ENCODE data around the gene FPR2.
"Not testable (repeated sequence)": the region's sequence is repeated elsewhere in the genome, so short reads cannot be mapped to it uniquely, and the experiment has no call there.

Gene FPR2

GRCh38 chr19:51784922-51785690, 24.1 kb downstream of the FPR2 start:
- no peak for DNase-seq

GRCh38 chr19:51786646-51787494, 25.9 kb downstream of the FPR2 start:
- no peak for DNase-seq

- no peak for DNase-seq
Measured at GRCh38 chr19:51788029-51788428, 27.0 kb downstream of the FPR2 start.

DNA sequence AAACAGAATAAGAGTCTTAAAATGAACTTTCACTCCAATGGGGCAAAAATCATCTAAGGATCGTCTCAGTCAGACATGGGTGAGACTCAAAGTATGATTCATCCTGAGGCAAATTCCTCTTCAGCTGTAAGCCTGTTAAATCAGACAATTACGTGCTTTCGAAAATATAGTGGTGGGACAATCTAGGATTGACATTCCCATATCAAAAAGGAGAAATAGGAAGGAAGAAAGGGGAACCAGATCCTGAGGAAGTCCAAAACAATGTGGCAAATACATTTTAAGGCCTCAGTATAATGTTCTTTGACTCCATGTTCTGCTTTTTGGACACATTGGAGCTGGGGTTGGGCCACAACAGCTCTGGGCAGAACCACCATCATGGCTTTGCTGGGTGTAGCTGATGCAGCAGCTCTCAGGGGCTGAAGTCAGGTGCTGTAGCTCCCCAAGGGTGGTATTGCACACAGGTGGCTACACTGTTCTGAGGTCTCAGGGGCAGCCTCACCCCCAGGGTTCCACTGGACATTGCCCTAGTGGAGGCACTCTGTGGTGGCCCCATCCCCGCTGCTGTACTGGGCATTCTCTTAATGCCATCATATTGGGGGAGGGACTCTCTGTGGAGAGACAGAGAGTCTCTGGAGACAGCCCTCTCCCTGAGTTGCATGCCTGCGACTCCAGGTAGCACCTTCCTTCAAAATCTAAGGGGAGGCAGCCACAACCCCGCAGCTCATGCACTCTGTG, 28.2 kb downstream of the FPR2 start:
- DNase-seq, result no peak

DNA sequence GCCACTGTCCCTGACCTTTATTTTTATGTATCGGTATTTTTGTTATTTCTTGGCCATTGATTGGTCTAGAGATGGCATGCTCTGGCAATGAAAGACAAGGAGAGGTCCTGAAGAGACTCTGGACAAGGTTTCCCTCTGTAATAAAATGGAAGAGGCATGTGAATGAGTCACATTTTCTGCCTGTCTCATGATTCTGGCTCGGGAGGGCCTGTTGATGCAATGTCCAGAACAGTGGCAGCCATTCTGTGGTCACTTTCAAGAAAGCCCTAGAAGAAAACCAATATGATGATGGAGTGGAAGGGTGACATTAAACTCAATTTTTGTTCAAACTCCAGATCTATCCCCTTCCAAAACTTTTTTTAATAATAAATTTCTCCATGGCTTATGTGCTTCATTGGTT, 32.0 kb downstream of the FPR2 start:
- DNase-seq, result no peak

DNA sequence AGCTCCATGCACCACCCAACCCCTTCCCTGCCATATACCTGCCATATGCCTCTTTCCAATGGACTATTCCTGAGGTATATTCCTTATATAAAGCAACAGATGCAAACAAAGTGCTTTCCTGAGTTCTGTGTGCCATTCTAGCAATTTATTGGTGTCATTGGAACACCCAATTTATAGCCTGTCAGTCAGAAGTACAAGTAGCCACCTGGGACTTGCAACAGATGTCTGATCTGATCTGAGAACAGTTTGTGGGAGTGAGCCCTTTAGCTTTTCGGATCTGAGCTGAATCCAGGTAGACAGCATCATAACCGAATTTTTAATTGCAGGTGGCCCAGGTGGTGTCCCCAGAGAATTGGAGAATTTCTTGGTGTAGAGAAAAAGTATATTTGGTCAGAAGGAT, 33.0 kb downstream of the FPR2 start:
- no peak for DNase-seq

DNA sequence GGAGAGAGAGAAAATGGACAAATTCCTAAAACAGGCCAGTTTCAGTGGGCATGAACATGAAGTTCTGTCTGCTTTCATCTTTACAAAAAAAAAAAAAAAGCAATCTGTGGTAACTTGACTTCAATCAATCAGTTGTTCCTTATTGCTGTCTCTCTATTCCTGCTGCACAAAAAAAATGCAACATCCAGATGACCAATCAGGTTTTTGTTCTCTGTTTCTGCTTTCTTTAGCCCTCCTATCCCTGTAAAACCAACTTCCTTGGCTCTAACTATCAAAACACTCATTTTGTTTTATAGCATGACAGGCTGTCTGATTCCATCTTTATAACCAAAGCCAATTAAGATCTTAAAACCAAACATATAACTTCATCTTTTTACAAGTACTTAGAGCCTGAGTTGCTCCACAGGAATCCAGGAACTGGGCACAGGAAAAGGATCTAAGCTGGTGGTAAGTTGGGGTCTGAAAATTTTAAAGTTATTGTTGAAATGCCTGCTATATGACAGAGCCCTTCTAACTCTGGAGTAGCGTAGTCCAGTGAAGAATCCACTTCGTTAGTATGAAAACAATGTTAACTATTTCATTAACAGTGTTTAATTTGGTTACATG, 34.0 kb downstream of the FPR2 start, which contains the start of gene FPR3:
Gene FPR3, plus strand, starts transcription at position 273 of the 606 bp plus-strand sequence. CDS start 28,592 bp downstream, outside the sequence.
- DNase-seq, result no peak

- DNase-seq, result no peak
Measured at GRCh38 chr19:51796195-51796679, 35.3 kb downstream of the FPR2 start.

- DNase-seq, result no peak
Measured at GRCh38 chr19:51797480-51797879, 36.5 kb downstream of the FPR2 start.

DNA sequence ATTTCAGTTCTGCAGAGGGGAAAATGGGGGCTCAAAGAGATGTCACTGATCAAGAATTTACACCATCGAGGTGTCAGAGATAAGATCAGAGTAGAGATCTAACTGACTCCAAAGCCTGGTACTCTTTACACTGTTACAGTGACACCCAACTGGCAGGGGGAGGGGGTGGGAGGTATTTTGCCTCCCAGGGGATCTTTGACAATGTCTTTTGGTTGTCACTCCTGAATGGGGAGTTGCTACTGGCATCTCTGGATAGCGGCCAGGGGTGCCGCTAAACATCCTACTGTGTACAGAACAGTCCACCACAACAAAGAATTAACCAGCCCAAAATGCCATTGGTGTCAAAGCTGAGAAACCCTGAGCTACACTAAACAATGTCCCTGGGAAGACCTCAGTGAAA, 37.1 kb downstream of the FPR2 start:
- DNase-seq, result no peak

GRCh38 chr19:51799034-51799773, 38.2 kb downstream of the FPR2 start:
- DNase-seq, result no peak

DNA sequence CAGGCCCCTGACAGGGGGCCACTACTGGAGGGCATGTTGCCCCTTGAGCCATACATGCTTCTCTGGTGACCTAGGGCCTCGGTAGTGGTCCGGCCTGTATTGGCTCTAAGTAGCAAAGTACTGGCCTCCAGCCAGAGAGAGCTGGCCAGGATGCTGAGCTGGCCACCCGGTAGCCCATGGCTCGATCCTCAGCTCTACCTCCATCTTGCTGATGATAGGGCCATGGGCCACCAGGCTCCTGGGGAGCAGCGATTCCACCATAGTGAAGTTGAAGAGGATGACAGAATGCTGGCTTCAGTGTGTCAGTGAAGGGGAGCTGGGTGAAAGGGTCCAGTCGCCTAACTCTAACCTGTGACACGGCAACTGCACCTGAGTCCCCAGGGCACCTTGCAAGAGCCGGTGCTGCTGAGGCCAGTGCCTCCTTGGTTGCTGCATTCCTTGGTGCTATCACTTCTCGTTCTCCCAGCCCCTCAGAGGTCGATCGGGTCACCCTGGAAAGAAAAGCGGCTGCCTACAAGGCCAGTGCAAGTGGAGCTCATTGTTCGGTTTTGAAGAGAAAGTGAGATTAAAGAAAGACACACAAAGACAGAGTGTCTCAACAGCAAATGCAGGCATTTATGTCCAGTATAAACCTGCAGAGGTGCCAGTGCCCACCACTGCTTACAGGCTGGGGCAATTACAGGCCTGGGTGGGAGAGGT, 38.9 kb downstream of the FPR2 start:
- DNase-seq, result no peak

- no peak for DNase-seq
Measured at GRCh38 chr19:51800473-51801244, 39.7 kb downstream of the FPR2 start.

DNA sequence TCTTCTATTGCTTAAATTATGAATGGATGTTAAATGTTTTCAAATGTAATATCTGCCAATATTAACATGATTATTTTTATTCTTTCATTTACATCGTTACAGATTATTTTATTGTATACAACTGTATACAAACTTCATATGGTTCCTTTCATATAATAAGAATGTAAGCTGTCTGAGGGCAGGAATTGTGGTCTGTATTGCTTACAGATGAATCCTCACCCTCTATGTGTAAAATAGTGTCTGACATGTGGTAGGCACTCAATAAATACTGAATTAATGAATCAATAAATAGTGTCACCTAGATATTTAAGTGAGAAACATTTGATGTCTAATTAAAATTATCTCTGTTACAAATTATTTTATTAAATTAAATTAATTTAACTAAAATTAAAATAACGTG, 41.8 kb downstream of the FPR2 start:
- DNase-seq, result no peak

GRCh38 chr19:51803519-51803918, 42.5 kb downstream of the FPR2 start:
- no peak for DNase-seq

DNA sequence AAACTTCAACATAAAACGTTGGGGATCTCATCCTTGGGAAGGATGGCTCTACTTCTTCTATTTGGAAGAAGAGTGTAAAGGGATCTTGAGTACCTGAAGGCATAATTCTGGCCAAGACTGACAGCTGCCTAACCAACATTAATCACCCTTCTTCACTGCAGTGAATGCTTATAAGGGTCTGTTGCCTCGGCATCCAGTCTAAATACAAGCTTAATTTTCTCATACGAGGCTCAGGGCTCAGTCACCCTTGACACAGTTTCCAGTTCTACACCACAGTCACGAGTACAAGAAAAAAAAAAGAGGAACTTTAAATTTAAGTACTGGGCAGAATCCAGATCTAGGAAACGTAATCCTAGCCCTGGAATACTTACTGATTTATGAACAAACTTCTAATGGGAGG, 43.0 kb downstream of the FPR2 start:
- no peak for DNase-seq

- not testable (repeated sequence) for DNase-seq
Measured at GRCh38 chr19:51804789-51805188, 43.8 kb downstream of the FPR2 start.

DNA sequence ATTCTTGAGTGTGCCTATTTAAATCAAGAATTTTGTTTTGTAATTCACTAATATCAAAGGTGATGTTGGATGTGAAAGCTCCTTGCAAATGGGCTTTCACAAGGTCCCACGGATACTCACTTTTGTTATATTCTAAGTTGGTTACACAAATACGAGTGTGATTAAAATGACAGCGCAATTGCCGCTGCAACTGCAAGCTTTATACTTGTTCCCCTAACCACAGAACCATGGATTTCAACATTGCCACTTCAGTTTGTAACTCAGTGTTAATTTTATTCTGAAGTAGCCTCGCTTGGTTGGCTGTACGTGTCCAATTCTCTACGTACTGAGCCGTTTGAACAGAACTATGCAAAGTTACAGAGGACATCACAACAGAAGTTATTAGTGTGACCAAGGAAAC, 44.4 kb downstream of the FPR2 start:
- not testable (repeated sequence) for DNase-seq

- DNase-seq, result not testable (repeated sequence)
Measured at GRCh38 chr19:51806571-51806970, 45.6 kb downstream of the FPR2 start.

DNA sequence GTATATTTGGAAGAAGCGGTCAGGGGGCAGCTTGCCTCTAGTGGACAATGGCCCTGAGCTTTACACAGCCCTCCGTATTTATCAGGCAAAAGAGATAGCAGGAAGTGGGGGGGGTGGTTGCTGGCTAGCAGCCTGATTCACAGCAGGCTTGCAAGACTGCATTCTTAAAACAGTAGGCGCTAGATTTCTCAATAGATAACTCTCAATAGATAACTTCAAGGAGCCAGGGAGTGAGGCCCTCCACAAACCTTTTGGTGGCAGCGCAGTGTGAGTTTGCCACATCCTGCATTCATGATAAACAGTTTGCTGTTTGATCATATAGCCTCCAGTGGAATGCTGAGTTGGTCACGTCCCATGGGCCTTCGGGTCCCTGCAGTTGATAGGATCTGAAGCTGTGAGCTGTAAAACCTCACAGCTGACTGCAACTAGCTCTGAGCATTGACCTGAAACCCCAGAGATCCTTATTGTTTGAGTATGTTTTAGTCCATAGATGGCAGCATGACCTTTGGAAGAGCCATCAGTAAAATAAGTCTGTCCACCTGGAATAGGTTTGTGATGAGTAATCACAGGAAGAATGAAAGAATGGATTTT, 46.2 kb downstream of the FPR2 start:
- no peak for DNase-seq
